GM23338 (cell line): ENCODE measurements around the gene CRISP3. TPM values are rescaled to one million over a fixed set of nuclear protein-coding genes. Genes with fewer than 3 reads are reported as not detected.

ENCODE experiments used
- ATAC-seq: fragments of 200-7000 bp; cut with Tn5 transposase; 3 replicates; pipeline ENCODE4 v1.9.1; 2020
- DNase-seq: peaks from one replicate; pipeline ENCODE4 v3.0.0-alpha.2; 2015; ENCODE audit warnings: low spot score
- H2AFZ ChIP-seq: fragments of 200-600 bp; sonication (generic); 2 replicates; pipeline ENCODE4 v1.8.0; 2016; ENCODE audit warnings: antibody characterized with exemption, mild to moderate bottlenecking, moderate library complexity
- H3F3A ChIP-seq: fragments of 200-600 bp; sonication (generic); replicated peaks from 2 replicates; pipeline ENCODE4 v1.8.0; 2017; ENCODE audit warnings: antibody characterized with exemption, mixed run types, low read depth
- H3K27ac ChIP-seq: fragments of 200-600 bp; sonication (generic); 2 replicates; pipeline ENCODE4 v1.6.1; 2016; ENCODE audit warnings: low read depth
- H3K27me3 ChIP-seq: fragments of 200-600 bp; sonication (generic); 2 replicates; pipeline ENCODE4 v1.8.0; 2016; ENCODE audit warnings: mild to moderate bottlenecking, mixed run types, moderate library complexity; ENCODE audit not compliant: insufficient read depth
- H3K36me3 ChIP-seq: fragments of 200-600 bp; sonication (generic); 2 replicates; pipeline ENCODE4 v1.8.0; 2016; ENCODE audit warnings: mild to moderate bottlenecking; ENCODE audit not compliant: insufficient read depth
- H3K4me1 ChIP-seq: fragments of 200-600 bp; sonication (generic); 2 replicates; pipeline ENCODE4 v1.8.0; 2016; ENCODE audit warnings: mild to moderate bottlenecking, moderate library complexity; ENCODE audit not compliant: insufficient read depth
- H3K4me2 ChIP-seq: fragments of 200-600 bp; sonication (generic); 2 replicates; pipeline ENCODE4 v1.7.1; 2017; ENCODE audit warnings: mixed run types
- H3K4me3 ChIP-seq: fragments of 200-600 bp; sonication (generic); 2 replicates; pipeline ENCODE4 v1.6.1; 2016; ENCODE audit warnings: mixed run types
- H3K79me2 ChIP-seq: fragments of 200-600 bp; sonication (generic); replicated peaks from 2 replicates; pipeline ENCODE4 v1.8.0; 2017; ENCODE audit warnings: mild to moderate bottlenecking; ENCODE audit not compliant: insufficient read depth
- H3K9me2 ChIP-seq: fragments of 200-600 bp; sonication (generic); 2 replicates; pipeline ENCODE4 v1.8.0; 2017; ENCODE audit not compliant: insufficient read depth
- H4K20me1 ChIP-seq: fragments of 200-600 bp; sonication (generic); replicated peaks from 2 replicates; pipeline ENCODE4 v1.8.0; 2017; ENCODE audit warnings: mild to moderate bottlenecking; ENCODE audit not compliant: insufficient read depth
- H3K27ac Mint-ChIP-seq: 2 replicates; pipeline ENCODE4 v1.8.0; 2020; ENCODE audit warnings: inconsistent platforms, mild to moderate bottlenecking, moderate library complexity, mixed read lengths
- H3K27me3 Mint-ChIP-seq: 3 replicates; pipeline ENCODE4 v1.8.0; 2022; ENCODE audit warnings: low read depth, mild to moderate bottlenecking, moderate library complexity, mixed read lengths, inconsistent platforms; ENCODE audit not compliant: insufficient read depth, poor library complexity
- H3K36me3 Mint-ChIP-seq: 3 replicates; pipeline ENCODE4 v1.8.0; 2021; ENCODE audit warnings: low read depth, mild to moderate bottlenecking, inconsistent platforms, moderate library complexity, mixed read lengths
- H3K4me1 Mint-ChIP-seq: 3 replicates; pipeline ENCODE4 v1.8.0; 2020; ENCODE audit warnings: mild to moderate bottlenecking, inconsistent platforms, mixed read lengths
- H3K4me3 Mint-ChIP-seq: 3 replicates; pipeline ENCODE4 v1.8.0; 2021; ENCODE audit warnings: moderate library complexity, mild to moderate bottlenecking, inconsistent platforms, mixed read lengths
- H3K9me3 Mint-ChIP-seq: 3 replicates; pipeline ENCODE4 v1.8.0; 2020; ENCODE audit warnings: moderate library complexity, mild to moderate bottlenecking, inconsistent platforms, mixed read lengths
- CREB1 ChIP-seq: fragments of 250-450 bp; sonication (Bioruptor Pico); IDR thresholded peaks from 2 replicates; pipeline ENCODE4 v1.5.0; 2020; ENCODE audit warnings: low read depth, mild to moderate bottlenecking, moderate library complexity
- CTCF ChIP-seq, 2 experiments: fragments of 200-600 bp in 1 of 2; sonication (generic) in 1 of 2; conservative IDR thresholded peaks; 2 replicates each; pipeline versions ENCODE4 v1.5.1 to v1.6.1; 2016 to 2017; ENCODE audit warnings: antibody characterized with exemption in 2 of 2, low read depth in 2 of 2, mild to moderate bottlenecking in 2 of 2, moderate library complexity in 1 of 2
- EZH2phosphoT487 ChIP-seq: fragments of 200-600 bp; sonication (generic); IDR thresholded peaks from one replicate; pipeline ENCODE4 v1.8.1; 2018; ENCODE audit warnings: antibody characterized with exemption; ENCODE audit not compliant: unreplicated experiment
- JUNB ChIP-seq: IDR thresholded peaks from one replicate; pipeline ENCODE4 v1.6.1; 2016; ENCODE audit warnings: antibody characterized with exemption; ENCODE audit not compliant: unreplicated experiment
- NANOG ChIP-seq: IDR thresholded peaks from 2 replicates; pipeline ENCODE4 v1.6.1; 2016; ENCODE audit warnings: antibody characterized with exemption, borderline replicate concordance
- POLR2AphosphoS5 ChIP-seq: IDR thresholded peaks from 2 replicates; pipeline ENCODE4 v1.6.1; 2016; ENCODE audit warnings: antibody characterized with exemption, low read depth
- REST ChIP-seq: IDR thresholded peaks from one replicate; pipeline ENCODE4 v1.6.1; 2018; ENCODE audit warnings: antibody characterized with exemption; ENCODE audit not compliant: unreplicated experiment
- STAT1 ChIP-seq: IDR thresholded peaks from one replicate; pipeline ENCODE4 v1.6.1; 2016; ENCODE audit warnings: antibody characterized with exemption; ENCODE audit not compliant: unreplicated experiment
- ZNF114 ChIP-seq: fragments of 250-450 bp; sonication (Bioruptor Pico); IDR thresholded peaks from 2 replicates; pipeline ENCODE4 v1.5.0; 2020; ENCODE audit warnings: mild to moderate bottlenecking, moderate library complexity
- ZNF462 ChIP-seq: fragments of 250-450 bp; sonication (Bioruptor Pico); IDR thresholded peaks from 2 replicates; pipeline ENCODE4 v1.5.0; 2020; ENCODE audit warnings: mild to moderate bottlenecking, moderate library complexity
- polyA plus RNA-seq: library from polyadenylated mRNA; unstranded; fragments of >200 nt; fragmentation: Nextera tagmentation; extraction: Ambion mirVana; gene quantifications from 2 replicates; pipeline ENCODE4 v1.2.1, GENCODE V29; 2016
- total RNA-seq: library from RNA; depleted of rRNA; stranded (reverse); fragments of >200 nt; shearing (Covaris generic); gene quantifications from 2 replicates; pipeline ENCODE4 v1.2.3, GENCODE V29; 2014

The CRISP3 gene
- total and polyA plus RNA-seq, 2 experiments from 2014 or later: not detected

- Mint-ChIP-seq H3K4me1 (peaks cover 7% of the 10 kb centered on the region; the same call in 2 of the 3 replicates), H3K36me3 (no peaks in the 10 kb centered on the region), H3K4me3 (no peak overlapping the region), H3K9me3 (peaks cover 3% of the 10 kb centered on the region; the same call in 2 of the 3 replicates), H3K27me3 (no peaks in the 10 kb centered on the region), H3K27ac (no peak overlapping the region)
- Histone ChIP-seq H3K4me3 (no peak overlapping the region), H3K4me2 (no peak overlapping the region), H4K20me1 (no peaks in the 10 kb centered on the region), H3K9me2 (peaks cover 15% of the 10 kb centered on the region), H3K79me2 (no peaks in the 10 kb centered on the region), H3K27me3 (no peaks in the 10 kb centered on the region), H3K36me3 (no peaks in the 10 kb centered on the region), H3K27ac (no peak overlapping the region), H2AFZ (no peak overlapping the region), H3K4me1 (no peaks in the 10 kb centered on the region), H3F3A (no peaks in the 10 kb centered on the region)
- TF ChIP-seq STAT1 (no peak), NANOG (no peak), POLR2AphosphoS5 (no peak), ZNF462 (CRISPR knock-in tag) (no peak), CREB1 (CRISPR knock-in tag) (no peak), CTCF (conservative IDR thresholded peaks at IDR 0.05; ENCODE audit: low read depth in 2 of 2) (no peak), EZH2phosphoT487 (no peak), REST (no peak), JUNB (no peak), ZNF114 (CRISPR knock-in tag) (no peak)
- ATAC-seq: no peak
- DNase-seq: no peak
Measured at GRCh38 chr6:49790341-49790740, 46.2 kb upstream of the CRISP3 start.
